ENCODE results near the gene IL25.

IL25 gene

GRCh38 chr14:23402296-23403138 is 29.9 kb downstream of the IL25 start:
- H3K36me3 ChIP-seq (ENCODE audit: control insufficient read depth, insufficient read depth, low read length) = no peaks in the 10 kb centered on the region
- H3K9me3 ChIP-seq (ENCODE audit: control insufficient read depth, low read length) = no peaks in the 10 kb centered on the region
- no peak overlapping the region for H3K4me3 ChIP-seq (ENCODE audit: insufficient read depth, low read depth, low read length)
- no peaks in the 10 kb centered on the region for H3K4me1 ChIP-seq (ENCODE audit: control insufficient read depth, insufficient read depth, low read length)
- no peak overlapping the region for H3K27ac ChIP-seq (ENCODE audit: insufficient read depth, low read depth, low read length, poor library complexity, severe bottlenecking)
- H3K27me3 ChIP-seq (ENCODE audit: control insufficient read depth, insufficient read depth, low read length, poor library complexity, severe bottlenecking) = no peaks in the 10 kb centered on the region
- 79 to 83% methylated on average over 25 of the region's 25 CpGs for WGBS, 2 experiments

GRCh38 chr14:23403139-23403438 is 30.5 kb downstream of the IL25 start:
- H3K4me1 ChIP-seq (ENCODE audit: control insufficient read depth, insufficient read depth, low read length) = no peaks in the 10 kb centered on the region
- no peaks in the 10 kb centered on the region for H3K9me3 ChIP-seq (ENCODE audit: control insufficient read depth, low read length)
- H3K27ac ChIP-seq (ENCODE audit: insufficient read depth, low read depth, low read length, poor library complexity, severe bottlenecking) = no peak overlapping the region
- no peak overlapping the region for H3K4me3 ChIP-seq (ENCODE audit: insufficient read depth, low read depth, low read length)
- no peaks in the 10 kb centered on the region for H3K36me3 ChIP-seq (ENCODE audit: control insufficient read depth, insufficient read depth, low read length)
- no peaks in the 10 kb centered on the region for H3K27me3 ChIP-seq (ENCODE audit: control insufficient read depth, insufficient read depth, low read length, poor library complexity, severe bottlenecking)
- 79 to 83% methylated on average over 7 of the region's 7 CpGs for WGBS, 2 experiments

GRCh38 chr14:23403908-23404307 is 31.3 kb downstream of the IL25 start:
- WGBS, 2 experiments = 86 to 88% methylated on average over 4 of the region's 4 CpGs
- H3K36me3 ChIP-seq (ENCODE audit: control insufficient read depth, insufficient read depth, low read length) = no peaks in the 10 kb centered on the region
- H3K27me3 ChIP-seq (ENCODE audit: control insufficient read depth, insufficient read depth, low read length, poor library complexity, severe bottlenecking) = no peaks in the 10 kb centered on the region
- no peak overlapping the region for H3K27ac ChIP-seq (ENCODE audit: insufficient read depth, low read depth, low read length, poor library complexity, severe bottlenecking)
- H3K4me1 ChIP-seq (ENCODE audit: control insufficient read depth, insufficient read depth, low read length) = no peaks in the 10 kb centered on the region
- no peak overlapping the region for H3K4me3 ChIP-seq (ENCODE audit: insufficient read depth, low read depth, low read length)
- no peaks in the 10 kb centered on the region for H3K9me3 ChIP-seq (ENCODE audit: control insufficient read depth, low read length)

- Histone ChIP-seq H3K4me3 (ENCODE audit: insufficient read depth, low read depth, low read length) (no peak overlapping the region), H3K36me3 (ENCODE audit: control insufficient read depth, insufficient read depth, low read length) (no peaks in the 10 kb centered on the region), H3K27ac (ENCODE audit: insufficient read depth, low read depth, low read length, poor library complexity, severe bottlenecking) (no peak overlapping the region), H3K9me3 (ENCODE audit: control insufficient read depth, low read length) (no peaks in the 10 kb centered on the region), H3K4me1 (ENCODE audit: control insufficient read depth, insufficient read depth, low read length) (no peaks in the 10 kb centered on the region), H3K27me3 (ENCODE audit: control insufficient read depth, insufficient read depth, low read length, poor library complexity, severe bottlenecking) (no peaks in the 10 kb centered on the region)
- 89 to 91% methylated on average over 14 of the region's 14 CpGs for whole genome bisulfite sequencing, 2 experiments
These were observed 31.8 kb downstream of the IL25 start for GRCh38 chr14:23404331-23404900.

- Histone ChIP-seq H3K36me3 (ENCODE audit: control insufficient read depth, insufficient read depth, low read length) (no peaks in the 10 kb centered on the region), H3K9me3 (ENCODE audit: control insufficient read depth, low read length) (no peaks in the 10 kb centered on the region), H3K27ac (ENCODE audit: insufficient read depth, low read depth, low read length, poor library complexity, severe bottlenecking) (no peak overlapping the region), H3K4me1 (ENCODE audit: control insufficient read depth, insufficient read depth, low read length) (no peaks in the 10 kb centered on the region), H3K27me3 (ENCODE audit: control insufficient read depth, insufficient read depth, low read length, poor library complexity, severe bottlenecking) (no peaks in the 10 kb centered on the region), H3K4me3 (ENCODE audit: insufficient read depth, low read depth, low read length) (no peak overlapping the region)
- WGBS, 2 experiments = 87 to 90% methylated on average over 10 of the region's 10 CpGs
These were observed 32.5 kb downstream of the IL25 start for GRCh38 chr14:23405096-23405495.

DNA sequence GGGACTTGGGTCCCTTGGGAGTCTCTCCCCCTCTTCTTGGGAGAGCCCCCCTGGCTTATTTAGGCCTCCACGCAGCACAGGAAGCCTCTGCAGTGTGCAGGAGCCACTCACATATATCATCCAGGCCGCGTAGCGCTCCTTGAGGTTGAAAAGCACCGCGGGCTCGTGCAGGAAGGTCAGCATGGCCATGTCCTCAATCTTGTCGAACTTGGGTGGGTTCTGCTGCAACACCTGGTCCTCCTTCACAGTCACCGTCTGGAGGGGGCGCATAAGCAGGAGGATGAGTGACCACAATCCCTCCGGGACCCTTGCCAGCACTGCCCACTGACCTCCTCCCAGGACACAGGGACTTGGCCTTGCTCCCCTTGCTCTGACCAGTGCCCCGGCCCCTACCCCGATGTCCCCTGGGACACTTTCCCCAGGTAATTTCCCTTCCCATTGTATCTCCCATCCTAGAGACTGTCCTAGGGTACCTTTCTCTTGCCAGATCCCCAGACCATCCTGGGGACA is 33.0 kb downstream of the IL25 start:
- Histone ChIP-seq H3K4me3 (ENCODE audit: insufficient read depth, low read depth, low read length) (no peak overlapping the region), H3K27ac (ENCODE audit: insufficient read depth, low read depth, low read length, poor library complexity, severe bottlenecking) (no peak overlapping the region), H3K27me3 (ENCODE audit: control insufficient read depth, insufficient read depth, low read length, poor library complexity, severe bottlenecking) (no peaks in the 10 kb centered on the region), H3K9me3 (ENCODE audit: control insufficient read depth, low read length) (no peaks in the 10 kb centered on the region), H3K36me3 (ENCODE audit: control insufficient read depth, insufficient read depth, low read length) (no peaks in the 10 kb centered on the region), H3K4me1 (ENCODE audit: control insufficient read depth, insufficient read depth, low read length) (no peaks in the 10 kb centered on the region)
- 93 to 95% methylated on average over 13 of the region's 13 CpGs for WGBS, 2 experiments

- no peak overlapping the region for H3K4me3 ChIP-seq (ENCODE audit: insufficient read depth, low read depth, low read length)
- no peaks in the 10 kb centered on the region for H3K27me3 ChIP-seq (ENCODE audit: control insufficient read depth, insufficient read depth, low read length, poor library complexity, severe bottlenecking)
- H3K36me3 ChIP-seq (ENCODE audit: control insufficient read depth, insufficient read depth, low read length) = no peaks in the 10 kb centered on the region
- H3K27ac ChIP-seq (ENCODE audit: insufficient read depth, low read depth, low read length, poor library complexity, severe bottlenecking) = no peak overlapping the region
- H3K9me3 ChIP-seq (ENCODE audit: control insufficient read depth, low read length) = no peaks in the 10 kb centered on the region
- 60 to 64% methylated on average over 4 of the region's 4 CpGs for WGBS, 2 experiments
- H3K4me1 ChIP-seq (ENCODE audit: control insufficient read depth, insufficient read depth, low read length) = no peaks in the 10 kb centered on the region
These were observed 33.6 kb downstream of the IL25 start for GRCh38 chr14:23406244-23406643.

- Histone ChIP-seq H3K36me3 (ENCODE audit: control insufficient read depth, insufficient read depth, low read length) (no peaks in the 10 kb centered on the region), H3K27me3 (ENCODE audit: control insufficient read depth, insufficient read depth, low read length, poor library complexity, severe bottlenecking) (no peaks in the 10 kb centered on the region), H3K4me3 (ENCODE audit: insufficient read depth, low read depth, low read length) (no peak overlapping the region), H3K27ac (ENCODE audit: insufficient read depth, low read depth, low read length, poor library complexity, severe bottlenecking) (no peak overlapping the region), H3K4me1 (ENCODE audit: control insufficient read depth, insufficient read depth, low read length) (peaks cover 3% of the 10 kb centered on the region), H3K9me3 (ENCODE audit: control insufficient read depth, low read length) (no peaks in the 10 kb centered on the region)
- WGBS, 2 experiments = 92 to 94% methylated on average over 15 of the region's 15 CpGs
These were observed 34.2 kb downstream of the IL25 start for GRCh38 chr14:23406725-23407355.

GRCh38 chr14:23407516-23408306 is 35.1 kb downstream of the IL25 start, which contains the start of gene MYH6:
TSS of gene MYH6 (minus strand) at chr14:23408273. CDS start at chr14:23407223, 1,050 bp downstream.
- WGBS, 2 experiments = 89 to 91% methylated on average over 15 of the region's 15 CpGs
- Histone ChIP-seq H3K9me3 (ENCODE audit: control insufficient read depth, low read length) (no peaks in the 10 kb centered on the region), H3K4me3 (ENCODE audit: insufficient read depth, low read depth, low read length) (no peak within 1 kb of the TSS), H3K36me3 (ENCODE audit: control insufficient read depth, insufficient read depth, low read length) (no peaks in the 10 kb centered on the region), H3K4me1 (ENCODE audit: control insufficient read depth, insufficient read depth, low read length) (peaks cover 3% of the 10 kb centered on the region), H3K27me3 (ENCODE audit: control insufficient read depth, insufficient read depth, low read length, poor library complexity, severe bottlenecking) (no peaks in the 10 kb centered on the region), H3K27ac (ENCODE audit: insufficient read depth, low read depth, low read length, poor library complexity, severe bottlenecking) (no peak within 1 kb of the TSS)

DNA sequence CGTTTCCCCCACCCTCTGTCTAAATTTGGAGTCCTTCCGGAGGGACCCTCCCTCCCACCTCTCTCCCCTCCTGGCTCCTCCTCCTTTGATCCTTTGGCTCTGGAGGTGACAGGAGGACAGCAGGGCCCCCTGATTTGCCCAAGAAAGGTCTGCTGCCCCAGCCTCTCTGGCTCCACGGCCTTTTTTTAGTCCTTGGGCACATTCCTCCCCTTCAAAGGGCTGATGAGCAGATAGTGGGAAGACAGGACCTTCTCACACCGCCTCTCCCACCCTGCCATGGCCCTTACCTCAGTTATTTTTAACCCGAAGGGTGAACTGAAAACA is 35.7 kb downstream of the IL25 start:
- peaks cover 3% of the 10 kb centered on the region for H3K4me1 ChIP-seq (ENCODE audit: control insufficient read depth, insufficient read depth, low read length)
- no peak overlapping the region for H3K27ac ChIP-seq (ENCODE audit: insufficient read depth, low read depth, low read length, poor library complexity, severe bottlenecking)
- H3K4me3 ChIP-seq (ENCODE audit: insufficient read depth, low read depth, low read length) = no peak overlapping the region
- no peaks in the 10 kb centered on the region for H3K9me3 ChIP-seq (ENCODE audit: control insufficient read depth, low read length)
- H3K27me3 ChIP-seq (ENCODE audit: control insufficient read depth, insufficient read depth, low read length, poor library complexity, severe bottlenecking) = no peaks in the 10 kb centered on the region
- WGBS, 2 experiments = 80 to 84% methylated on average over 5 of the region's 5 CpGs
- H3K36me3 ChIP-seq (ENCODE audit: control insufficient read depth, insufficient read depth, low read length) = no peaks in the 10 kb centered on the region
